GM18951 (cell line): ENCODE measurements around the gene XXYLT1.

Experiments used
- POLR2A ChIP-seq: IDR thresholded peaks from 4 replicates; pipeline ENCODE4 v1.6.1; 2011; ENCODE audit warnings: mild to moderate bottlenecking; ENCODE audit not compliant: insufficient read length, insufficient read depth; ENCODE audit errors: extremely low read depth
- in situ Hi-C: fragments of 300-500 bp; cut with MboI; formaldehyde crosslinking; loops from one replicate; pipeline ENCODE4 v1.12.0; 2022; ENCODE audit warnings: low sequenced_read_pairs, mixed read lengths, inconsistent platforms; ENCODE audit not compliant: unreplicated experiment

The XXYLT1 gene

DNA sequence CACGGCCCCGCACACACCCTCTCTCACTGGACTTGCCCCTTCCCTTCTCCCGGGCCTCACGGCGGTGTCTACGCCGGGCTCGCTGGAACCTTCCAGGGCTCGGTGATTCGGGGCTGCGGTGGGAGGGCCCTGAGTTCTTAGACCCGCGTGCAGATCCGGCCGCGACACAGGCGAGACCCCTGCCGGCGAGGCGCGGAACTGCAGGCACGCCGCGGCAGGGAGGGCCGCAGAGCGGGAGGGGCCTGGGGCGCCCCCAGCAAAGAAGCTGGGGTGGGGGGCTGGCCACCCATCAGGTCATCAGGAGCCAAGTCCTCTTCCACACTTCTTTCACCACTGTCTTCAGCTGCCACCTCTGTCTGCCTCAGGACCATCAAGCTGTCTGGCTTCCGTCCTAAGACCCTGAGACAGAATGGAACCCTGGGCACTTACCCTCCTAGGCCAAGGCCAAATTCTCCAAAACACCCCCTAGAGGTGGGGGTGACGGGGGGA is 164.5 kb downstream of the XXYLT1 start:
- TF ChIP-seq POLR2A = no peak
- in situ Hi-C loops = loop anchor here (5.0 to 10.0 kb wide), 2 partner anchors 104 to 422 kb away; partner anchors contain the start of gene FAM43A

DNA sequence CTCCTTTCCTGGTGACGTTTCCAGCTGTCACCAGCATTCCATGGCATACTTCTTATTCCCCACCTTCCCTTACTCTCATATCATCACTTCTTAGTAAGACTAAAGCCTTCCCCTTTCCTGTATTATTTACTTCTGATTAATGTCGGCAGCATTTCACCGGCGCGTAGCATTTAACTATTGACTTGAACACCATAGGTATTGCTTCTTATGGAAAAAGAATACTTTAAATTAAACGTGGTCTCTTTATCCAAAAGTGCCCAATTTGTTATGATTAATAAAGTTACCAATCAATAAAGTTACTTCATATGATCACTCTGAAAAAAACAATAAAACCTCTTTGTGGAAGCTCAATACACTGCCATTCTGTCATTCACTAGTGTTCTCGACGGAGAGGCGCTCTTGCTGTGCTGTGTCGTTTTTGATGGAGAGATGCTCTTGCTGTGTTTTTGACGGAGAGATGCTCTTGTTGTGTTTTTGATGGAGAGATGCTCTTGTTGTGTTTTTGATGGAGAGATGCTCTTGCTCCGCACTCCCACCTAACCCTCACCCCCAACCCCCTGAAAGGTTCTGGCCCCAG is 165.0 kb downstream of the XXYLT1 start:
- in situ Hi-C loops = loop anchor here (5.0 to 10.0 kb wide), 2 partner anchors 104 to 421 kb away; partner anchors contain the start of gene FAM43A
- no peak for TF ChIP-seq POLR2A

DNA sequence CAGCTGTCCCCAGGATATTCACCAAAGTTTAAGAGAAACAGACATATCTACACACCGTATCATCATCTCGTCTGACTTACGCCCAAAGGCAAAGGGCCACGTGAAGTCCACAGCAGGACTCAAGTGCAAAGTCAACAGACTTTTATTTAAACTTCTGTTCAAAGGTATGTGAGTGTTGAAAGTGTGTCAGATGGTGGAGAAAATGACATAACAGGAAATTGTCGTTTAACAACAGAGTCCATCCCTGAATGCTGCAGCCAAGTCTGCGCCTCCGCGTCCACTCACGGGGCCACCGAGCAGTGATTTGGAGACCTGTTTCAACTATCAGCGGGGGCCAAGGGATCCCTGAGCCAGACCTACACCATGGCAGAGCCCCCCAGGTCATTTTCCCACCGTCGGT is 165.6 kb downstream of the XXYLT1 start:
- no peak for TF ChIP-seq POLR2A
- in situ Hi-C loops = loop anchor here (5.0 to 10.0 kb wide), 2 partner anchors 103 to 421 kb away; partner anchors contain the start of gene FAM43A

DNA sequence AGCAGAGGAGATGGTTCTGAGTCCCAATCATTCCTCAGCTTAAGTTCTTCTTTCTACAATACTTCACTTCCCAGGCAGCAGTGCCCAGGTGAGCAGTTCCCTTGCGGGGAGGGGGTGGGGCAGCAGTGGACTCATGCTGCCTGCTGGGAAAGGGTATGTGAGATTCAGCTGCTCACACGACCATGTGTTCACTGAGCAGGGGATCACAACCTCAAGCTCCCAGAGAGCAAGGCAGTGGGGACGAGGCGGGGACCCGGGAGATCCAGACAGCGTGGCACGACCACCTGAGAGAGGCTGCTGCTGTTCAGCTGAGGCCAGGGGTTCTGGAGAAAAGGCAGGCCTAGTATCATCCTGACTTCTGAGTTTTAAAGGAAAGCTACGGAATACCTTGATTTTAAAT is 166.6 kb downstream of the XXYLT1 start:
- TF ChIP-seq POLR2A = no peak
- in situ Hi-C loops = loop anchor here (10.0 kb wide), 1 partner anchor 420 kb away; the partner anchor contains the start of gene FAM43A

DNA sequence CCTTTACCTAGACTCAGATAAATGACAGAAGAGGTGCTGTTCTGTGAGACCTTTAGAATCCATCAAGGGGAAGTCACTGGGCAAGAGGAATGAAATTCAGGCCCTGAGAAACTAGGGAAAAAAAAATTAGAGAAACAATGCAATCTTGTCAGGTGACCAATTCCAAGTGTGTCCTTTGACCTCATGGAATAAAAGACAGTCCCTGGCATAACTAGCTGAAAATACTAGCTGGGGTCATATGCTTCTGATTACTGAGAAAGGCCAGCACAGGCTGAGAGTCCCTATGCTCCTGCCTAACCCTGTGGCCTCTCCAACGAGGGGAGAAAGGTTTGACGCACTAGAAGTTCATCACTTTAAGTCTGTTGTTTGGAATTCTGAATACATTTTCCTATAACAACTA is 167.3 kb downstream of the XXYLT1 start:
- in situ Hi-C loops = loop anchor here (10.0 kb wide), 1 partner anchor 419 kb away; the partner anchor contains the start of gene FAM43A
- no peak for TF ChIP-seq POLR2A

DNA sequence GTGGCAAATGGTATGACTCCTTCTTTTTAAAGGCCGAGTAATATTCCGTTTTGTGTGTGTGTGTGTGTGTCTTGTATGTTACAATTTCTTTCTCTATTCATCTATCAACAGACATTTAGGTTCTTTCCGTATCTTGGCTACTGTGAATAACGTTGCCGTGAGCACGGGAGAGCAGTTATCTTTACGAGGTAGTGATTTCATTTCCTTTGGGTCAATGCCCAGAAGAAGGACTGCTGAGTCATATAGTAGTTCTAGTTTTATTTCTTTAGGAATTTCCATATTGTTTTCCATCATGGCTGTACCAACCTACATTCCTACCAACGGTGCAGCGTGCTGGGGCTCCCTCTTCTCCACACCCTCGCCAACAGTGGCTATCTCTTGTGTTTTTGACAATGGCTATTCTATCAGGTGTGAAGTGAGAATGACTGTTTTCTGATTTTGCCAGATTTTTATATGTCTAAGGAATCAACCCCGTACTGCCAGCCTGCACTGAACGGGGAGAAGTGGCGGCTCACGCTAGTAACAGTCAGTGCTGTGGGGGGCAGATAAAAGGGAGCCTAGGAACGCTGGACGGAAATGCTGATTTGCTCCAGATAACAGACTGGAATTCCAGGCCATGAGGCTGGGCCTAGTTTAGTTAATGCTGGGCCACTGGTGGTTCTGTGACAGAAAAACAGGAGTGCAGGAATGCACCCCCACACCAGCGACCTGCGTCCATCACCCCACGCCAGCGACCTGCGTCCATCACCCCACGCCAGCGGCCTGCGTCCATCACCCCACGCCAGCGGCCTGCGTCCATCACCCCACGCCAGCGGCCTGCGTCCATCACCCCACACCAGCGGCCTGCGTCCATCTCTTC is 168.1 kb downstream of the XXYLT1 start:
- no peak for TF ChIP-seq POLR2A
- in situ Hi-C loops = loop anchor here (10.0 kb wide), 1 partner anchor 418 kb away; the partner anchor contains the start of gene FAM43A

DNA sequence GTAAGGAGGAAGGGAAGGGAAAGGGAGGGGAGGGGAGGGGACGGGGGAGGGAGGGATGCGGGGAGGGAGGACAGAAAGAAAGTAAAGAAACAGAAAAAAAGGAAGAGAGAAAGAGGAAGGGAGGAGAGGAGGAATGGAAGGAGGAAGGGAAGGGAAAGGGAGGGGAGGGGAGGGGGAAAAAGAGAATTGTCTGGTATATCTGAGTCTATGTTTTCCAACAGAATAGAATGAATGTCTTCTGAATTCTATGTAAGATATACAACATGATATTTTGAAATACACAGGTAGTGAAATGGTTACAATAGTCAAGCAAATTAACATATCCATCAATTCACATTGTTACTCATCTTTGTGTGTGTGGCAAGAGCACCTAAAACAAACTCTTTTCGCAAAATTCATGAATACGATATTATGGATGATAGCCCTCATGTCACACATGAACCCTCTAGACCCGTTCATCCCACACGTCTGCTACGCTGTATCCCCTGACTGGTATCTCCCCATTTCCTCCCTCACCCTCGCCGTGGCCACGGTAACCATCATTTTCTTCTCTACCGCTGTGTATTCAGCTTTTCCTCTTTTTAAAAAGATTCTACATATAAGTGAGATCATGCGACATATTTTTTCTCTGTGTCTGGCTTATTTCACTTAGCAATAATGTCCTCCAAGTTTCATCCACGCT is 168.9 kb downstream of the XXYLT1 start:
- in situ Hi-C loops = loop anchor here (10.0 kb wide), 1 partner anchor 417 kb away; the partner anchor contains the start of gene FAM43A
- no peak for TF ChIP-seq POLR2A

DNA sequence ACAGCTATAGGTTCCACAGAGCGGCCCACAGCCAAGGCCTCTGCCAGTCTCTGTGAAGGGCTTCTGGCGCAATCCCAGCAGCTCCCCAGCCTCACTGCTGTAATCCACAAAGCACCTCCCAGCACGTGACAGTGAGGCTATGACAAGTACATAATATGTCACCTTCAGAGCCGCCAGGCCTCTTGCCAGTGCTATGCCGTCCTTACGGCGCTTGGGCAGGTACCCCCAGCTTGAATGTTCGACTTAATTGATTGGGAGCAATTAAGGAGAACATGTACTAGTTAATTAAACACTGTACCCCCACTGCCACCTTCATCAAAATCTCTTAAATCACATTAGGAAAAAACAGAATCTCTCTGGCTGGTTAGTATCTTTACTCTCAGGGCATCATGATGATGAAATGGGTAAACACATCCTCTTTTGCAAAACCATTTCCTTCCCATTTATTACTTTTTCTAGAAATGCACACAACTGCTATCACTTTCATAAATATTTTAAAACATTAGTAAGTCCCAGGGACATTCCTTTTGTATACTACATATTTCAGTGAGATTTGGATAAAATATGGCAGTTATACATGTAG is 169.9 kb downstream of the XXYLT1 start:
- in situ Hi-C loops = loop anchor here (10.0 kb wide), 1 partner anchor 416 kb away; the partner anchor contains the start of gene FAM43A

DNA sequence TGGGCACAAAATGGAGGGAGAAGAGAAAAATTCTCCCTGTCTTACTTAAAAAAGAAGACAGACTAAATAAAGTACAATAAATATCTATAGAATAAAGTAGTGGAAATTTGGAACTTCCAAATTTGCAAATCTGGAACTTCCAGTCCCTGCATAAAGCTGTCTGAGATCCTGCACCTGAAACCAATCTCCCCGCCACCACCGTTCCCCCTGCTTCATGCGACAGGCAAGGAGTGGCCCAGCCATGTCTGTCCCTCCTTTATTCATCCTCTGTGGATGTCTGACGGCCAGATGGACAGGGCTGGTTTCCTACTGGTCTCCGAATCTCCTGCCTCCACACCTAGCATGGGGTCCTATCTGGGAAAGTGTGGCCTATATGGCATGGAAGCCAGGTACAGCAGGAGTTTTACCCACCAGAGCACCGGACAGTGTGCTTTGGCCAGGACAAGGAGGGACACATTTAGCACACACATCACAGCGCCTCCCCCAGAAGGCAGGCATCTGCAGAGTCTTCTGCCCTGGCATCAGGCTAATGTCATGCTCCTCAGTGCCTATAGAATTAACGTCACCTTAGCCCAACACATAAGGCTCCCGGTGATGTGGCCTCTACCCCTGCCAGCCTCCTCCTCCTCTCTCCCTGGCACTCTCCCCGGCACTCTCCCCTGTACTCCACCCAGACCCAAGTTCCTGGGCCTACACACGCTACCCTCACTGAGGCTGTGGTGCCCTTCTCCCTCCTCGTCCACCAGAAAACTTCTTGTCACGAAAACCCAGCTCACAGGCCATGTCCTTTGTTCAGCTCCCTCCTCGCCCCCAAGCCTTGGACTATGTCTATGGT is 170.8 kb downstream of the XXYLT1 start:
- in situ Hi-C loops = loop anchor here (10.0 kb wide), 1 partner anchor 415 kb away; the partner anchor contains the start of gene FAM43A
- no peak for TF ChIP-seq POLR2A

More for the DNA sequence above, 169.9 kb downstream of the XXYLT1 start:
- TF ChIP-seq POLR2A = no peak

DNA sequence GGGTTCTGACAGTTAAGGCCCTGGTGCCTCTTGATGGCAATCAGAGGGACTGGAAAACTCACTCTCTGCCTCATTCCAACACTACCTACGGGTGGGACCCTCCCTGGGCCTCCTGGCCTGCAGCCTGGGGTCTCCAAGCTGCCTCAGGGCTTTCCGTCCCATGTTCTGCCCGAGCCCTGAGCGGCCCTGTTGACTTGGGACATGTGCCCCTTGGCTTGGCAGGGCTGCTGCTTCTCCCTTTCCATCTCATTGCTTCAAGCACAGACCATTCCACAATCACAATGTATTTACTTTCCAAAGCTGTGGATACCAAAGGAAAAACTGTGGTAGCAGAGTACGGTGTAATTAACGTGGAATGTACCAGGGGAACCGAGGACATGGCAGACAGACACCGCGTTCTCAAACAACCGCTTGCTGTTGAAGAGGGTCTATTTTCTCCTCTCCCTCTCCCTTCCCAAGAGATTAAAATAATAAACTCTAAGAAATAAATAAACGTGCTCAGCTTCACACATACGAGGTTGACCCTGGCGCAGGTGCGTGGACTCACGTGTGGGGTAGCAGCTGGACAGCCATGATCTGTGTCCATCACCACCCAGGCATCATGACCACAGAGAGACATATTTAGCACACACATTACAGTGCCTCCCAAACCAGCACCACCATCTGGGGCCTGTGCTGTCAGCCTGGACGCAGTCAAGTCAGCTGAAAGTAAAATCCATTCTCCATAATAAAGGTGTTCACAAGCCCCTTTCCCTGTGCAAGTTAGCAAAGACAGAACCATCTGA is 172.0 kb downstream of the XXYLT1 start:
- TF ChIP-seq POLR2A = no peak
- in situ Hi-C loops = no loop called here
